Small intestine (tissue), 7 donors: Measurements from ENCODE around the gene PRCD. TPM values are rescaled to one million over a fixed set of nuclear protein-coding genes. Genes with fewer than 3 reads are reported as not detected.
"Not testable (repeated sequence)": the region's sequence is repeated elsewhere in the genome, so short reads cannot be mapped to it uniquely, and the experiment has no call there.

ENCODE experiments used
- DNase-seq, 2 donors: peaks; one replicate each; pipeline versions ENCODE4 v3.0.0 to v3.0.0-alpha.2; 2013
- FAIRE-seq: peaks from 2 replicates; lab custom pipeline; 2012; peaks lifted over from hg19 to GRCh38; lab: Jason Lieb, UNC
- H3K27ac ChIP-seq, 3 donors: one replicate each; pipeline ENCODE4 v1.5.1; 2013; ENCODE audit warnings: low read length in 2 of 3, mild to moderate bottlenecking in 2 of 3, control low read depth in 1 of 3, inconsistent platforms in 1 of 3, low read depth in 1 of 3, moderate library complexity in 1 of 3
- H3K27me3 ChIP-seq, 3 donors: one replicate each; pipeline ENCODE4 v1.6.1; 2013; ENCODE audit warnings: low read length in 3 of 3, inconsistent platforms in 1 of 3; ENCODE audit not compliant: control insufficient read depth in 3 of 3, insufficient read depth in 3 of 3
- H3K36me3 ChIP-seq, 3 donors: one replicate each; pipeline ENCODE4 v1.6.1; 2013; ENCODE audit warnings: low read length in 3 of 3, inconsistent platforms in 1 of 3, low read depth in 1 of 3, mild to moderate bottlenecking in 1 of 3, moderate library complexity in 1 of 3; ENCODE audit not compliant: control insufficient read depth in 3 of 3, insufficient read depth in 2 of 3
- H3K4me1 ChIP-seq, 3 donors: one replicate each; pipeline ENCODE4 v1.6.1; 2013; ENCODE audit warnings: low read length in 2 of 3, inconsistent platforms in 1 of 3, low read depth in 1 of 3, mild to moderate bottlenecking in 1 of 3, moderate library complexity in 1 of 3; ENCODE audit not compliant: control insufficient read depth in 3 of 3, insufficient read depth in 2 of 3
- H3K4me3 ChIP-seq, 3 donors: one replicate each; pipeline ENCODE4 v1.5.1; 2013; ENCODE audit warnings: low read length in 3 of 3, control low read depth in 1 of 3, inconsistent platforms in 1 of 3, low read depth in 1 of 3, mild to moderate bottlenecking in 1 of 3, moderate library complexity in 1 of 3
- H3K9me3 ChIP-seq, 2 donors: one replicate each; pipeline ENCODE4 v1.6.1; 2013; ENCODE audit warnings: low read depth in 1 of 2, low read length in 1 of 2; ENCODE audit not compliant: control insufficient read depth in 2 of 2, insufficient read depth in 1 of 2
- WGBS, 3 donors: extraction: QIAGEN DNeasy Blood & Tissue Kit; methylation state at CpG; one replicate each; pipeline ENCODE4 v1.1.7; 2013; 5-methylcytosine and 5-hydroxymethylcytosine counted together
- polyA plus RNA-seq, 4 donors: library from polyadenylated mRNA; stranded (reverse) in 3 of 4; unstranded in 1 of 4; fragments of 200-250 nt in 3 of 4; fragments of 120-200 nt in 1 of 4; gene quantifications; one replicate each; pipeline versions ENCODE4 v1.2.1 to v1.2.3, GENCODE V29; 2013
- donor health status: healthy with polysubstance abuse.
- donor health status: control.
- donor health status: control.
- donor health status: Bipolar disorder and iron deficiency.
- donor health status: healthy.

PRCD gene
- polyA plus RNA-seq, 4 donors, result 1.6 to 3.4 (median 2.2) TPM; not detected in 1

DNA sequence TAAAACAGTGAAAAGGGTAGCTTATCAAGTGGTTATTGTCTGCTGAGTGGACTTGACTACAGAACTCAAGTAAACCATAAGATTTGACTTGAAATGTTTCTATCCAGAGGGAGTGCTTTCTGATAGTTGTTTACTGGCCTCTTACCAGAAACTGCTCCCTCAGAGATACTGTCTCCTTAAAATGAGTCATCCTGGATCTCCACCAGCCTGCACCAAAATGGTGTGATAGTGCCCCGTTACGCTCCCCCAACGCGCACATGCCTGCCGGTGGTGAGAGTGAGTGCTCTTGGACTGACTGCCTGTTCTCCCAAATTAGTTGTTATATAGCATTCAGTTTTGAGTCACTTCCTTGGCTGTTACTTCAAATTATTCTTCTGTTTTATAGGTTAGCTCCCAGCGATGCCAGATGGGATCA is 22.9 kb downstream of the PRCD start:
- Histone ChIP-seq H3K4me3 (no peak overlapping the region), H3K36me3 (peaks cover 0 to 49% (median 2%) of the 10 kb centered on the region in 3 donors), H3K4me1 (peaks cover 2 to 22% (median 10%) of the 10 kb centered on the region in 3 donors), H3K27ac (peak overlapping the region in 1 of 3 donors; percentile 27), H3K9me3 (no peaks in the 10 kb centered on the region), H3K27me3 (no peaks in the 10 kb centered on the region)
- no peak for DNase-seq
- FAIRE-seq, result no peak
- WGBS, 3 donors, result 55 to 79% (median 76%) methylated on average over 6 of the region's 6 CpGs

DNA sequence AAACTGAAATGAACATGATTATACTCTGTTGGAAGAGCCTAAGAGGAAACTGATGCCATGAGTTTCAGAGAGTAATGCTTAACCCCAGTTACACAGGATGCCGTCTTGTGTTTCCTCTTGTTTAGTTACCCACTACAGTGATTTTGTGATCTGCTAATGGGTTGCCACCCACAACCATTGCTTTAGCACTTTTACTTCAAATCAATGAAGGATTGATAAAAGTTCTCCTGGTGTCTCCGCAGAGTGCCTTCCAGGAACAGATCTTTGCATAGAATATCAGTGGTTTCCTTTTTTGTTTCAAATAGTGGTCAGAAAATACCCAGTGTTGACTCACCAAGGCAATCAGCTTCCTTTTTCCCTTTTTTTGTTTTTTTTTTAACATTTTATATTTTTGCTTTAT is 23.5 kb downstream of the PRCD start:
- H3K36me3 ChIP-seq, result peaks cover 0 to 49% (median 2%) of the 10 kb centered on the region in 3 donors
- not testable (repeated sequence) for FAIRE-seq, H3K9me3 ChIP-seq, H3K27ac ChIP-seq, DNase-seq, H3K4me3 ChIP-seq, H3K27me3 ChIP-seq
- peaks cover 2 to 26% (median 10%) of the 10 kb centered on the region in 3 donors for H3K4me1 ChIP-seq
- WGBS, 3 donors, result 54 to 73% (median 69%) methylated on average over 2 of the region's 2 CpGs

GRCh38 chr17:76564991-76565727 is 25.3 kb downstream of the PRCD start:
- DNase-seq, result peak in 1 of 2 donors; percentile 56
- H3K9me3 ChIP-seq, FAIRE-seq, H3K27ac ChIP-seq, H3K4me3 ChIP-seq, H3K27me3 ChIP-seq: not testable (repeated sequence)
- 63 to 69% (median 63%) methylated on average over 7 to 8 of the region's 8 CpGs for WGBS, 3 donors
- Histone ChIP-seq H3K4me1 (peaks cover 0 to 20% (median 8%) of the 10 kb centered on the region in 3 donors), H3K36me3 (peaks cover 0 to 46% (median 2%) of the 10 kb centered on the region in 3 donors)

DNA sequence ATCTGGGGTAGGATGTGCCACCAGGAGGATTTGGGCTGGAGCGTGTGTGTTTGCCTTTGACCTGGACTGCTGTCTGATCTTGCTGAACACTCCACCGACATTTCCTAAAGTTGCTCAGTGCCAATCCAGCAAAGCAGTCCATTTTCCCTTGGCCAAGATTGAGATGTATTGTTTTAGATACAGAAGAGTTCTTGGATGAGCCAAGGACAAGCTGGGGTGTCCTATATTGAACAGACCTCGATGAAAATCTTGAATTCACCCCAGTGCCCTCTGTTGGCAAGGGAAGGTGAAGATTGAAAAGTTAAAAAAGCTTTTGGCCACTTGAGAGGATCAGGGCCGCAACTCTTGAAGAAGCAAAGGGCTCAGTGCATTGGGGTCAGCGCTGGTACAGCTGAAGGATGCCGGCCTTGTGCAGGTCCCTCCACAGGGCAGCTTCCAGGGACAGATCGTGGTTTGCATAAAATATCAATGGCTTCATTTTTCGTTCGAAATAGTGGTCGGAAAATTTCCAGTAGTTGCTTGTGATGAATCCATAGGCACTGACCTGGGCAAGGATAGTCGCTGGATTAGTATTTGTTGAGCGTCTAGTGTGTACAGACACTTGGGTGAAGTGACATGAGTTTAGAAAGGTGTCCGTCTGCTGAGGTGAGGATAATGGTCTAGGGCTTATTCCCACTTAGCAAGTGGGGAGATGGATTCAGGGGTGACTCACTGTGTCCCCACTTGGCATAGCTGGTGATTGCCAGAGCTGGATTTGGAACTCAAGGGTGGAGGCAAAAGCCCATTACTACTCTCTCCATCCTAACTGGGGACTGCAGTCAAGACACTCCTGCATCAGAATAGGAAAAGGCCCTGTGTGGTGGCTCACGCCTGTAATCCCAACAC is 26.1 kb downstream of the PRCD start:
- Histone ChIP-seq H3K4me3 (no peak overlapping the region), H3K27me3 (peaks cover 0 to 3% (median 0%) of the 10 kb centered on the region in 3 donors), H3K4me1 (peaks cover 0 to 18% (median 6%) of the 10 kb centered on the region in 3 donors), H3K36me3 (peaks cover 0 to 43% (median 2%) of the 10 kb centered on the region in 3 donors), H3K9me3 (peaks cover 0 to 6% of the 10 kb centered on the region in 2 donors), H3K27ac (no peak overlapping the region)
- no peak for DNase-seq
- FAIRE-seq, result no peak
- 91 to 93% (median 91%) methylated on average over 14 of the region's 14 CpGs for WGBS, 3 donors

- H3K4me3 ChIP-seq, result no peak overlapping the region
- H3K27ac ChIP-seq, result no peak overlapping the region
- WGBS, 3 donors, result 89 to 94% (median 90%) methylated on average over 3 of the region's 3 CpGs
- DNase-seq (no peak), FAIRE-seq (no peak)
- H3K27me3 ChIP-seq, result peaks cover 0 to 3% (median 0%) of the 10 kb centered on the region in 3 donors
- H3K9me3 ChIP-seq, result peaks cover 0 to 8% of the 10 kb centered on the region in 2 donors
- H3K4me1 ChIP-seq, result peaks cover 0 to 15% (median 5%) of the 10 kb centered on the region in 3 donors
- H3K36me3 ChIP-seq, result peaks cover 0 to 42% (median 2%) of the 10 kb centered on the region in 3 donors
Observed at GRCh38 chr17:76566613-76566943, 26.7 kb downstream of the PRCD start.

GRCh38 chr17:76566988-76567431 is 27.2 kb downstream of the PRCD start:
- Histone ChIP-seq H3K9me3 (peaks cover 0 to 8% of the 10 kb centered on the region in 2 donors), H3K4me1 (peaks cover 0 to 15% (median under 1%) of the 10 kb centered on the region in 3 donors), H3K4me3 (no peak overlapping the region), H3K27ac (peak overlapping the region in 1 of 3 donors; percentile 11), H3K27me3 (peaks cover 0 to 3% (median 0%) of the 10 kb centered on the region in 3 donors), H3K36me3 (peaks cover 0 to 40% (median 2%) of the 10 kb centered on the region in 3 donors)
- DNase-seq (no peak), FAIRE-seq (no peak)
- WGBS, 3 donors, result 66 to 81% (median 71%) methylated on average over 5 of the region's 5 CpGs

GRCh38 chr17:76567634-76568432 is 28.0 kb downstream of the PRCD start:
- Histone ChIP-seq H3K4me1 (peaks cover 0 to 15% (median 0%) of the 10 kb centered on the region in 3 donors), H3K27ac (peak overlapping the region in 1 of 3 donors; percentile 43), H3K4me3 (no peak overlapping the region), H3K27me3 (peaks cover 0 to 3% (median 0%) of the 10 kb centered on the region in 3 donors), H3K36me3 (peaks cover 0 to 36% (median 2%) of the 10 kb centered on the region in 3 donors), H3K9me3 (peaks cover 0 to 8% of the 10 kb centered on the region in 2 donors)
- peak in 1 of 2 donors; percentile 81 for DNase-seq
- no peak for FAIRE-seq
- 57 to 65% (median 62%) methylated on average over 14 of the region's 14 CpGs for WGBS, 3 donors
